ENCODE data around the gene ARL10.

The ARL10 gene, protein sequence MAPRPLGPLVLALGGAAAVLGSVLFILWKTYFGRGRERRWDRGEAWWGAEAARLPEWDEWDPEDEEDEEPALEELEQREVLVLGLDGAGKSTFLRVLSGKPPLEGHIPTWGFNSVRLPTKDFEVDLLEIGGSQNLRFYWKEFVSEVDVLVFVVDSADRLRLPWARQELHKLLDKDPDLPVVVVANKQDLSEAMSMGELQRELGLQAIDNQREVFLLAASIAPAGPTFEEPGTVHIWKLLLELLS

DNA sequence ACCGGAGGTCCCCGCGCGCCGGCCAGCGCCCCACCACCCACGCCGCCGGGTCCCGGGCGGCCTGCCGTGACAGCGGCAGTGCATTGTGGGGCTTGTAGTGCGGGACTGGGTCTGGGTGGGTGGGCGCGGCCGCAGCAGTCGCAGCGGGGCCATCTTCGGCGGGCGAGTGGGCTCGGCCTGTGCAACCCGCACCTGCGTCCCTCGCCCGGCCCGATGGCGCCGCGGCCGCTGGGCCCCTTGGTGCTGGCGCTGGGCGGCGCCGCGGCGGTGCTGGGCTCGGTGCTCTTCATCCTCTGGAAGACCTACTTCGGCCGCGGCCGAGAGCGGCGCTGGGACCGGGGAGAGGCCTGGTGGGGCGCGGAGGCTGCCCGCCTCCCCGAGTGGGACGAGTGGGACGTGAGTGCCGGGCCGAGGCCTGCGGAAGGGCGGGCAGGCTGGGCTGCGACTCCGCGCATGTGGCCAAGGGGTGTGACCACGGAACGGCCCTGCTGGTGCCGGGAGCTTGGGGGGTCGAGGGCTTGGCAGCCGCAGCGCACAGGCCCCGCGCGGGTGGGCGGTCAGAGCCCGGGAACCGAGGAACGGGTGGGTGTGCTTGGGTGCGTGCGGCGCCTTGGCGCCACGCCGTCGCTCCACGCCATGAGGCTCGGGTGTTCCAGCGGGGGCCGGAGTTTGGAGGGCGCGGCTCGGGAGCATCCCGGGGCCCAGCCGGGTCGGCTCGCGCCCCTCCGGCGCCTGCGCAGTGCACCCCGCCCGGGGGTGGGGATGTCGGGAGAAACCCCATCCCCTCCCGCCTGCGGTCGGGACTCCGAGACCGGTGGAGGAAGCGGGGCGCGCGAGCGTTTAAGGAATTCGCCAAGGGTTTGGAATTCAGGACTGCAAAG, at the start of gene ARL10:
ARL10 (plus strand) TSS at position 137 of the 881 bp plus-strand sequence; CDS start at position 214, 77 bp downstream.
- ChIA-PET POLR2A (ENCODE audit: low non-redundant PET) (no interaction called here), CTCF (no interaction called here)
- DNase-seq (ENCODE audit: low spot score): peak; percentile 41
- no peak for TF ChIP-seq CTCF (conservative IDR thresholded peaks at IDR 0.05; ENCODE audit: low read depth)
- H3K27ac ChIP-seq: peak within 1 kb of the TSS; percentile 79

DNA sequence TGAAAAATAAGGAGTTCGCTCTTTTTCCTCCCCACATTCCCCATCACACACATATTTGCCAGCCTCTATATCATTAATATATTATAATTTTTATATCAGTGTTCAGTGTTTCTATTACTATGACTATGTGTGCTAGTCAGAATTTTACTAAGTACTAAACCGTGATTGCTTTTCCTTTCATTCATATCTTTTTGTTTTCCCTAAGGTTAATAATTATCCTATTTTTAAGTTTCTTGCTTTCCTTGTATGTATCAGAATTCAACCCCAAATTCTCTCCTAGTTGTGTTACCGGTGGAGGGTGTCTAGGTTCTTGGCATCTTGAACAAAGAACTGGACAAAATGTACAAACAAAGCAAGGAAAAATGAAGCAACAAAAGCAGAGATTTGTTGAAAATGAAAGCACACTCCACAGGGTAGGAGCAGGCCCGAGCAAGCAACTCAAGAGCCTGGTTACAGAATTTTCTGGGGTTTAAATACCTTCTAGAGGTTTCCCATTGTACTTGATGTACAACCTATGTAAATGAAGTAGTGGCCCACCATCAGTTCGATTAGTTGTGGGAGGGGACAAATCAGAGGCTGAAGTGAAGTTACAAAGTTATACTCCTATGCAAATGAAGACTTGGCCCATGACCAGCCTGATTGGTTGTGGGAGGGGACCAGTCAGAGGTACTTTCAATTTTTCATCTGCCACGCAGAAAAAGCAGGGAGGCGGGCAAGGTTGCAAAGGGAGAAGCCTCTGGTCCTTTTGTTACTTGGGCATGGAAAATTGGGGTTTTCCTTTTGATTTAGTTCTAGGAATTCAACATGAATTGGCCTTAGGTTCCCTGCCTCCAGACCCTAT, 47.5 kb upstream of the ARL10 start:
- H3K27ac ChIP-seq: no peak overlapping the region
- DNase-seq (ENCODE audit: low spot score): no peak
- TF ChIP-seq CTCF (conservative IDR thresholded peaks at IDR 0.05; ENCODE audit: low read depth): no peak
- POLR2A ChIA-PET (ENCODE audit: low non-redundant PET): no interaction called here
- CTCF ChIA-PET: no interaction called here

GRCh38 chr5:176319827-176320554, 45.3 kb upstream of the ARL10 start:
- ChIA-PET CTCF (interaction anchor here (0.5 to 1.0 kb wide), 7 partner anchors 10 to 1773 kb away, joined by 3 to 5 read pairs (median 3); no protein-coding TSS in a partner anchor), POLR2A (ENCODE audit: low non-redundant PET) (no interaction called here)
- DNase-seq (ENCODE audit: low spot score): peak; percentile 20
- peak; percentile 27; the same call in 1 of the 2 replicates for TF ChIP-seq CTCF (conservative IDR thresholded peaks at IDR 0.05; ENCODE audit: low read depth)
- no peak overlapping the region for H3K27ac ChIP-seq

GRCh38 chr5:176320577-176320976, 44.7 kb upstream of the ARL10 start:
- POLR2A ChIA-PET (ENCODE audit: low non-redundant PET): no interaction called here
- DNase-seq (ENCODE audit: low spot score): no peak
- H3K27ac ChIP-seq: no peak overlapping the region
- no peak for TF ChIP-seq CTCF (conservative IDR thresholded peaks at IDR 0.05; ENCODE audit: low read depth)
- CTCF ChIA-PET: interaction anchor here (0.5 to 1.0 kb wide), 5 partner anchors 10 to 1773 kb away, joined by 3 to 5 read pairs (median 3); no protein-coding TSS in a partner anchor

DNA sequence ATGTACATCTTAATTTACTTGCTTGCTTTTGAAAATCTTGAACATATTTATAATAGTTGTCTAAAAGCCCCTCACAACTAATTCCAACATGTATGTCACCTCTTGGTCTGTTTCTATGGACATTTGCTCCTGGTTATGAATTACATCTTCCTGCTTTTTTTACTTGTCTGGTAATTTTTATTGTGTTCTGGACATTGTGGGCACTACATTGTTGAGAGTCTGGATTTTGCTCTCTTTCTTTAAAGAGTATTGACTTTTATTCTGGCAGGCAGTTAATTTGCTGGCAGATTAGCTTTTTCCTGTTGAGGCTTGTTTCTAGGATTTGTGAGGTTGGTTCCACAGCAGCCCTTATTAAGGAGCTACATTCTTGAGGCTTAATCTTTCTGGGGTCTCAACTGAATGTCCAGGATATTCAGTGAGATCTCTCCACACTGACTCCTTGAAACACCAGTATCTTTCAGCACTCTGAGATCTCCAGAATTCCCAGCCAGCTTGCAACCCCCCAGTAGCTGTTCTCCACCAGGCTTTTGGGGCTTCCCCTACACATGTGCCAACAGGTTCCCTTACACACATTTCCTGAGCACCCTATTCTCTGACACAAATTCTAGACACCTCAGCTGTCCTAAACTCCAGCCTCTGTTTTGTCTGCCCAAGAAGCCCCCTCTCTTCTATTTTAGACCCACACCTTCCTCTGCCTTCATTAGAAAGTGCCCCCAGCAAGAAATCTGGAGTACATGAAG, 31.1 kb upstream of the ARL10 start:
- H3K27ac ChIP-seq: no peak overlapping the region
- DNase-seq (ENCODE audit: low spot score): peak; percentile 13
- no peak for TF ChIP-seq CTCF (conservative IDR thresholded peaks at IDR 0.05; ENCODE audit: low read depth)
- ChIA-PET CTCF (interaction anchor here (0.6 kb wide), 2 partner anchors 8 to 603 kb away, joined by 3 to 8 read pairs; no protein-coding TSS in a partner anchor), POLR2A (ENCODE audit: low non-redundant PET) (interaction anchor here (0.5 kb wide), 1 partner anchor 28 kb away, joined by 3 read pairs; no protein-coding TSS in a partner anchor)
